Suppressor macrophage (primary cell): ENCODE results near the gene OR2L8.

ENCODE experiments used
- DNase-seq, 4 experiments: peaks; one replicate each; pipeline ENCODE4 v3.0.0-alpha.2; 2020 to 2022

OR2L8 gene

DNA sequence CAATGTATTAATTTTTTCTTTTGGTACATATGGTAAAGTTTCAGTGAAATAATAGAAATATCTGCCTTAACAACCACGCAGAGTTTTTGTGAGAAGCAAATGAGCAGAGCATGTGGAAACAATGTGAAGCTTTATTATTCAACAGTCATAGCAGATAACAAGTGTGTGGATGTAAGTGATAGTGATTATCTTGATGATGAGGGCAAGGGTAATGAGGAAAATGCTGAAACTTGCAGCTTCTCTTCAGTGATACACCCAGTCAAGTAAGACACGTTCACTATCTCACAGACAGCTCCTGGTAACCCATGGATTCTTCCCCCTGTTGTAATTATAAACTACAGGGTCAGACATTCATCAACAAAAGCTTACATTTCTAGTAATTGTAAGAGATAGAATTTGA, 50.2 kb downstream of the OR2L8 start:
- no peak for DNase-seq
